Neural progenitor cell (in vitro differentiated cells): ENCODE measurements around the gene APH1B. TPM values are rescaled to one million over a fixed set of nuclear protein-coding genes. Genes with fewer than 3 reads are reported as not detected.

Experiments
- DNase-seq: peaks from one replicate; pipeline ENCODE4 v3.0.0-alpha.2; 2016; ENCODE audit warnings: low spot score
- H2AFZ ChIP-seq: fragments of 200-600 bp; sonication (generic); replicated peaks from 2 replicates; pipeline ENCODE4 v1.6.1; 2016; ENCODE audit warnings: antibody characterized with exemption
- H3F3A ChIP-seq: fragments of 200-600 bp; sonication (generic); 2 replicates; pipeline ENCODE4 v1.6.1; 2016; ENCODE audit warnings: antibody characterized with exemption, low read depth
- H3K27ac ChIP-seq: fragments of 200-600 bp; sonication (generic); 2 replicates; pipeline ENCODE4 v1.5.1; 2016; ENCODE audit warnings: mild to moderate bottlenecking
- H3K27me3 ChIP-seq: fragments of 200-600 bp; sonication (generic); 2 replicates; pipeline ENCODE4 v1.6.1; 2016; ENCODE audit warnings: mild to moderate bottlenecking, moderate library complexity
- H3K36me3 ChIP-seq: fragments of 200-600 bp; sonication (generic); 2 replicates; pipeline ENCODE4 v1.5.1; 2016
- H3K4me1 ChIP-seq: fragments of 200-600 bp; sonication (generic); 2 replicates; pipeline ENCODE4 v1.6.1; 2016; ENCODE audit warnings: mixed run types
- H3K4me2 ChIP-seq: fragments of 200-600 bp; sonication (generic); 2 replicates; pipeline ENCODE4 v1.6.1; 2016
- H3K4me3 ChIP-seq: fragments of 200-600 bp; sonication (generic); 2 replicates; pipeline ENCODE4 v1.5.1; 2016
- H3K79me2 ChIP-seq: fragments of 200-600 bp; sonication (generic); 2 replicates; pipeline ENCODE4 v1.6.1; 2016; ENCODE audit warnings: low read depth
- H3K9ac ChIP-seq: fragments of 200-600 bp; sonication (generic); 2 replicates; pipeline ENCODE4 v1.6.1; 2016
- H3K9me3 ChIP-seq: fragments of 200-600 bp; sonication (generic); 2 replicates; pipeline ENCODE4 v1.5.1; 2016; ENCODE audit warnings: low read depth
- H4K20me1 ChIP-seq: fragments of 200-600 bp; sonication (generic); 2 replicates; pipeline ENCODE4 v1.6.1; 2016; ENCODE audit warnings: low read depth
- H3K27ac Mint-ChIP-seq: 3 replicates; pipeline ENCODE4 v1.8.0; 2021; ENCODE audit warnings: mixed read lengths
- H3K27me3 Mint-ChIP-seq: 2 replicates; pipeline ENCODE4 v1.8.0; 2022; ENCODE audit warnings: low read depth, mild to moderate bottlenecking, inconsistent platforms, moderate library complexity, mixed read lengths; ENCODE audit not compliant: insufficient read depth
- H3K36me3 Mint-ChIP-seq: 3 replicates; pipeline ENCODE4 v1.8.0; 2021; ENCODE audit warnings: mixed read lengths
- H3K4me1 Mint-ChIP-seq: 3 replicates; pipeline ENCODE4 v1.8.0; 2021; ENCODE audit warnings: mixed read lengths
- H3K4me3 Mint-ChIP-seq: 3 replicates; pipeline ENCODE4 v1.8.0; 2021; ENCODE audit warnings: mild to moderate bottlenecking, moderate library complexity, mixed read lengths
- H3K9me3 Mint-ChIP-seq: 3 replicates; pipeline ENCODE4 v1.8.0; 2020; ENCODE audit warnings: mixed read lengths
- CTCF ChIP-seq: fragments of 200-600 bp; sonication (generic); IDR thresholded peaks from 2 replicates; pipeline ENCODE4 v1.5.1; 2017; ENCODE audit warnings: antibody characterized with exemption, mild to moderate bottlenecking
- EZH2 ChIP-seq: fragments of 200-600 bp; sonication (generic); IDR thresholded peaks from 2 replicates; pipeline ENCODE4 v1.6.1; 2017; ENCODE audit warnings: antibody characterized with exemption, mild to moderate bottlenecking, moderate library complexity
- EZH2phosphoT487 ChIP-seq: fragments of 200-600 bp; sonication (generic); IDR thresholded peaks from 2 replicates; pipeline ENCODE4 v1.6.1; 2017; ENCODE audit warnings: antibody characterized with exemption
- total RNA-seq: library from RNA; depleted of rRNA; stranded (reverse); fragments of >200 nt; gene quantifications from 2 replicates; pipeline ENCODE4 v1.2.3, GENCODE V29; 2015; ENCODE audit warnings: low replicate concordance

APH1B gene
- total RNA-seq, 1 donor from 2014 or later, result 4.0 TPM

DNA sequence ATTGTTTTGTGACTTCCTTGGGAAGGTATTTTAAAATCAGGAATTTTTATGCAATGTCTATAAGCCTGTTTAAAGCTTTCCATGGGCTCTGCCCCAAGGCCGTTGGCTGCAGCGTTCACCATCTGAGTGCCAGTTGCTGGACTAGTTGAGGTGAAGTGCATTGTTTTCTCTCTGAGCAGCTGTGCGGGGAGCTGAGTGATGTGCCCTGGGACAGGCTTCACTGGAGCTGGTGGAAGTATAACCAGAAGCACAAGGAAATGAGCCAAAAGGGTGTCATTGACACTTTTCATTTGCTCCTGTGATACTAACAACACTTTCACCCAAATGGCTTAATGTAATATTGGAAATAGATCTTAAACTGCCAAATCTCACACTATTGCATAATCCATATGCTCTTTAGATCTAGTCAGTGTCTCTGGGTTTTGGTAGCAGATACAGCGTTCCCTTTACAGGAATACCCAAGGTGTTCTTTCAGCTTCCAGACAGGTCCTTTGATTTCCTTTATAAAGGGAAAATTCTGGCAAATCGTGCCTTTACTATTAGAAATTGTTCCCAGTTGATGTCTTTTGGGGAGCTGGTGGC, 29.2 kb downstream of the APH1B start:
- H3K27ac Mint-ChIP-seq, result no peak overlapping the region
- no peak overlapping the region for H2AFZ ChIP-seq
- H3K4me1 ChIP-seq, result peaks cover under 1% of the 10 kb centered on the region
- H3K4me2 ChIP-seq, result no peak overlapping the region
- peaks cover under 1% of the 10 kb centered on the region for H3F3A ChIP-seq
- H4K20me1 ChIP-seq, result no peaks in the 10 kb centered on the region
- H3K4me1 Mint-ChIP-seq, result peaks cover 7% of the 10 kb centered on the region
- TF ChIP-seq EZH2phosphoT487 (no peak), CTCF (no peak), EZH2 (no peak)
- no peaks in the 10 kb centered on the region for H3K27me3 ChIP-seq
- no peaks in the 10 kb centered on the region for H3K36me3 ChIP-seq
- no peak overlapping the region for H3K27ac ChIP-seq
- H3K79me2 ChIP-seq, result no peaks in the 10 kb centered on the region
- no peak overlapping the region for H3K4me3 Mint-ChIP-seq
- peaks cover 3% of the 10 kb centered on the region for H3K27me3 Mint-ChIP-seq
- H3K9me3 Mint-ChIP-seq, result no peaks in the 10 kb centered on the region
- H3K4me3 ChIP-seq, result no peak overlapping the region
- H3K9me3 ChIP-seq, result no peaks in the 10 kb centered on the region
- H3K9ac ChIP-seq, result no peak overlapping the region
- no peak for DNase-seq
- H3K36me3 Mint-ChIP-seq, result peaks cover 3% of the 10 kb centered on the region

GRCh38 chr15:63308491-63308890, 31.1 kb downstream of the APH1B start:
- TF ChIP-seq EZH2 (no peak), EZH2phosphoT487 (no peak), CTCF (no peak)
- Histone ChIP-seq H3K79me2 (no peaks in the 10 kb centered on the region), H3K9ac (no peak overlapping the region), H3K9me3 (no peaks in the 10 kb centered on the region), H3K36me3 (no peaks in the 10 kb centered on the region), H2AFZ (no peak overlapping the region), H3K4me1 (peaks cover 14% of the 10 kb centered on the region), H3K4me3 (no peak overlapping the region), H3K27me3 (no peaks in the 10 kb centered on the region), H3F3A (peaks cover 9% of the 10 kb centered on the region), H3K4me2 (no peak overlapping the region), H4K20me1 (no peaks in the 10 kb centered on the region), H3K27ac (no peak overlapping the region)
- no peaks in the 10 kb centered on the region for H3K36me3 Mint-ChIP-seq
- no peak for DNase-seq
- no peak overlapping the region for H3K4me3 Mint-ChIP-seq
- H3K27ac Mint-ChIP-seq, result no peak overlapping the region
- H3K27me3 Mint-ChIP-seq, result peaks cover 5% of the 10 kb centered on the region
- H3K9me3 Mint-ChIP-seq, result no peaks in the 10 kb centered on the region
- H3K4me1 Mint-ChIP-seq, result peaks cover 6% of the 10 kb centered on the region

DNA sequence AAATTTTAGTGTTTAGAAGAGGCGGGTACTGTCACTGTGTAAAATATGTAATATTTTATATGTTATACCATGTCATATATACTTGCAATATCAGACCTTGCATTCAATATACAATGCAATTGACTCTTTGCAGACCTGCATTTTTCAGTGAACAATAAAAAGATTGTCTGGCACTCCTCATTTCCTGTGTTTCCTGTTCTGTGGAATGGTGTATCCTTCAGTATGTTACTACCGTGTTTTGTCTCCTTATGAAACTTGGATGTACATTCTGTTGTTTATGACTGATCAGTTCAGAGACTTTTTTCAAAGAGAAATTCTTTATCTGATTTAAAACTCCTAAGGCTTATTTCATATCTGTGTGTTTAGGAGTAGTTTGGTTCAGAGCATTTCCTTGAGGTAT, 31.5 kb downstream of the APH1B start:
- peaks cover 6% of the 10 kb centered on the region for H3K4me1 Mint-ChIP-seq
- no peaks in the 10 kb centered on the region for H3K9me3 Mint-ChIP-seq
- Histone ChIP-seq H4K20me1 (no peaks in the 10 kb centered on the region), H3K9ac (no peak overlapping the region), H3K9me3 (no peaks in the 10 kb centered on the region), H3K4me1 (peaks cover 14% of the 10 kb centered on the region), H3K4me3 (no peak overlapping the region), H3K79me2 (no peaks in the 10 kb centered on the region), H3K4me2 (no peak overlapping the region), H3K27ac (no peak overlapping the region), H3K27me3 (no peaks in the 10 kb centered on the region), H3F3A (peaks cover 9% of the 10 kb centered on the region), H2AFZ (no peak overlapping the region), H3K36me3 (no peaks in the 10 kb centered on the region)
- TF ChIP-seq CTCF, result no peak
- TF ChIP-seq EZH2, result no peak
- TF ChIP-seq EZH2phosphoT487, result no peak
- no peak for DNase-seq
- H3K27ac Mint-ChIP-seq, result no peak overlapping the region
- H3K27me3 Mint-ChIP-seq, result peaks cover 6% of the 10 kb centered on the region
- no peak overlapping the region for H3K4me3 Mint-ChIP-seq
- H3K36me3 Mint-ChIP-seq, result no peaks in the 10 kb centered on the region
